ENCODE data around the gene HSCB. TPM values are rescaled to one million over a fixed set of nuclear protein-coding genes. Genes with fewer than 3 reads are reported as not detected.

HSCB gene
- total RNA-seq, 1 experiment from 2014 or later: 10.2 TPM

- CTCF ChIA-PET: no interaction called here
- Histone ChIP-seq H3K9me3 (ENCODE audit: control insufficient read depth, insufficient read depth, low read depth, low read length) (no peaks in the 10 kb centered on the region), H3K4me3 (ENCODE audit: low read depth in 2 of 2, low read length in 2 of 2) (no peak overlapping the region), H3K27me3 (ENCODE audit: control insufficient read depth, insufficient read depth, low read length) (no peaks in the 10 kb centered on the region), H3K36me3 (ENCODE audit: control insufficient read depth, insufficient read depth, low read length) (no peaks in the 10 kb centered on the region; the same call in 1 of the 2 replicates), H3K4me1 (ENCODE audit: control insufficient read depth, insufficient read depth, low read length) (no peaks in the 10 kb centered on the region), H3K27ac (ENCODE audit: low read length) (no peak overlapping the region)
- TF ChIP-seq TCF7L2 (IDR thresholded peaks at IDR 0.05; ENCODE audit: low read depth, low read length): no peak
- TF ChIP-seq SIN3A (IDR thresholded peaks at IDR 0.05; ENCODE audit: borderline replicate concordance, insufficient read depth, low read depth, low read length): no peak
- DNase-seq (ENCODE audit: low read depth, low spot score) (no peak), ATAC-seq (no peak)
- in situ Hi-C loops (cut with HindIII; ENCODE audit: low pct_unique_long_range_greater_than_20kb, low sequenced_read_pairs): no loop called here
- POLR2A ChIA-PET: no interaction called here
- intact Hi-C loops (cut with micrococcal nuclease; ENCODE audit: unreplicated experiment): no loop called here
- no TSS peak for BruUV-seq (replicated peaks)
These were observed 7.4 kb upstream of the HSCB start for GRCh38 chr22:28734393-28734792.

- TF ChIP-seq TCF7L2 (IDR thresholded peaks at IDR 0.05; ENCODE audit: low read depth, low read length) (no peak), POLR2AphosphoS5 (IDR thresholded peaks at IDR 0.05; ENCODE audit: low read depth, low read length) (no peak), CTCF (IDR thresholded peaks at IDR 0.05) (no peak), SIN3A (IDR thresholded peaks at IDR 0.05; ENCODE audit: borderline replicate concordance, insufficient read depth, low read depth, low read length) (no peak), REST (IDR thresholded peaks at IDR 0.05; ENCODE audit: insufficient read depth in 1 of 2, low read depth in 2 of 2, low read length in 1 of 2) (no peak)
- BruUV-seq (replicated peaks): no TSS peak
- H3K27me3 ChIP-seq (ENCODE audit: control insufficient read depth, insufficient read depth, low read length): no peaks in the 10 kb centered on the region
- H3K9me3 ChIP-seq (ENCODE audit: control insufficient read depth, insufficient read depth, low read depth, low read length): no peaks in the 10 kb centered on the region
- in situ Hi-C loops (cut with HindIII; ENCODE audit: low pct_unique_long_range_greater_than_20kb, low sequenced_read_pairs) (no loop called here), intact Hi-C loops (cut with micrococcal nuclease; ENCODE audit: unreplicated experiment) (no loop called here)
- POLR2A ChIA-PET: no interaction called here
- no peak for ATAC-seq
- no peak overlapping the region for H3K4me3 ChIP-seq (ENCODE audit: low read depth in 2 of 2, low read length in 2 of 2)
- DNase-seq (ENCODE audit: low read depth, low spot score): no peak
- no peaks in the 10 kb centered on the region; the same call in none of the 2 replicates for H3K36me3 ChIP-seq (ENCODE audit: control insufficient read depth, insufficient read depth, low read length)
- peaks cover 5% of the 10 kb centered on the region; the same call in 1 of the 2 replicates for H3K4me1 ChIP-seq (ENCODE audit: control insufficient read depth, insufficient read depth, low read length)
- CTCF ChIA-PET: no interaction called here
- no peak overlapping the region for H3K27ac ChIP-seq (ENCODE audit: low read length)
These were observed 5.3 kb upstream of the HSCB start for GRCh38 chr22:28736301-28737155.

- Histone ChIP-seq H3K4me1 (ENCODE audit: control insufficient read depth, insufficient read depth, low read length) (peaks cover 5% of the 10 kb centered on the region; the same call in 1 of the 2 replicates), H3K4me3 (ENCODE audit: low read depth in 2 of 2, low read length in 2 of 2) (no peak overlapping the region), H3K27ac (ENCODE audit: low read length) (no peak overlapping the region), H3K9me3 (ENCODE audit: control insufficient read depth, insufficient read depth, low read depth, low read length) (no peaks in the 10 kb centered on the region), H3K36me3 (ENCODE audit: control insufficient read depth, insufficient read depth, low read length) (no peaks in the 10 kb centered on the region; the same call in none of the 2 replicates), H3K27me3 (ENCODE audit: control insufficient read depth, insufficient read depth, low read length) (no peaks in the 10 kb centered on the region)
- ATAC-seq: no peak
- no peak for DNase-seq (ENCODE audit: low read depth, low spot score)
- CTCF ChIA-PET: no interaction called here
- POLR2A ChIA-PET: no interaction called here
- in situ Hi-C loops (cut with HindIII; ENCODE audit: low pct_unique_long_range_greater_than_20kb, low sequenced_read_pairs): no loop called here
- intact Hi-C loops (cut with micrococcal nuclease; ENCODE audit: unreplicated experiment): no loop called here
- BruUV-seq (replicated peaks): no TSS peak
- no peak for TF ChIP-seq REST (IDR thresholded peaks at IDR 0.05; ENCODE audit: insufficient read depth in 1 of 2, low read depth in 2 of 2, low read length in 1 of 2)
- TF ChIP-seq SIN3A (IDR thresholded peaks at IDR 0.05; ENCODE audit: borderline replicate concordance, insufficient read depth, low read depth, low read length): no peak
- no peak for TF ChIP-seq TCF7L2 (IDR thresholded peaks at IDR 0.05; ENCODE audit: low read depth, low read length)
- TF ChIP-seq POLR2AphosphoS5 (IDR thresholded peaks at IDR 0.05; ENCODE audit: low read depth, low read length): no peak
- TF ChIP-seq CTCF (IDR thresholded peaks at IDR 0.05): no peak
These were observed 4.1 kb upstream of the HSCB start for GRCh38 chr22:28737701-28738100.

All from Panc1 (cell line).